ENCODE measurements around the gene PDCD4. TPM values are rescaled to one million over a fixed set of nuclear protein-coding genes. Genes with fewer than 3 reads are reported as not detected.
A peak's percentile ranks its signal among the peaks of the same experiment; 100 is the strongest.

PDCD4 gene
- total and polyA plus RNA-seq, 2 of the 8 experiments (the other 6 are each of a cell fraction or from before 2014, with no cell fraction given), result 3.3 to 26.8 TPM

DNA sequence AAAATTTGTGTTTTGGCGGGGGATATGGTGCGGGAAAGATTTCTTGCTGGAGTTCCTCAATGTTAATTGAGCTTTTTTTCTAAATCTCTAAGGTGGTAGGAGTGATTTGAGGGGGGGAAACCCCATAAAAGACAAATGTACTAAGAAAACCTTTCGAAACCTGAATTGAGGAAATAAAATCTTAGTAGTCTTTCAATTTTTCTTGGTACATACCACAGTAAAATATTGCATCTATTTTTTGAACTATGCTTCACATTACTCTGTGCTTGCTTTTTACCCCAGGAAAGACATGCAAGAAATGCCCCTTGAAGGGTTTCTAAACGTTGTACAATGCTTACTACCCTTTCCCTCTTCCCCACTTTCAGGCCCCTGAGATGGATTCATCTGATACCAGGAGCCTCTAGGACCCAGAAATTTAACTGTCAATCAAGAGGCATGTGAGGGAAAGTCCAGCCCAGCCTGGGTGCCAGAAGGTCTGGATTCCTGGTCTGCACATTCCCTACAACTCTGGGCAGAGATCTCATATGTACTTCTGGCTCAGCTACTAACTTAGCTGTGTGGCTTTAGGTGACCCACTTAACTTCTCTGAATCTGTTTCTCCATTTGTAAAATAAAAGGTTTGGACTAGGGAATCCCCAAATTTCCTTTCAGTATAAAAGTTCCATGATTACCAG is 5.8 kb upstream of the PDCD4 start:
- Histone ChIP-seq H3K18ac (ENCODE audit: extremely low read depth, low read length) (no peak overlapping the region), H3K79me1 (ENCODE audit: low read depth, low read length) (no peaks in the 10 kb centered on the region), H3K27ac (ENCODE audit: low read depth, low read length) (no peak overlapping the region), H2BK20ac (ENCODE audit: low read length) (no peak overlapping the region), H4K8ac (ENCODE audit: extremely low read depth, insufficient read depth, low read length) (no peak overlapping the region), H2BK15ac (ENCODE audit: low read length) (no peak overlapping the region), H3K23me2 (ENCODE audit: low read depth, low read length) (no peaks in the 10 kb centered on the region; the same call in 1 of the 2 replicates), H2BK5ac (ENCODE audit: low read depth, low read length) (no peak overlapping the region), H4K91ac (replicated peaks; ENCODE audit: insufficient read length, low read length) (no peak overlapping the region), H4K5ac (ENCODE audit: insufficient read length, low read depth, low read length) (no peak overlapping the region), H3K56ac (replicated peaks; ENCODE audit: insufficient read length, low read depth, low read length) (no peak overlapping the region), H3K14ac (ENCODE audit: insufficient read length) (no peak overlapping the region), H3K36me3 (ENCODE audit: control insufficient read depth in 2 of 4, insufficient read depth in 4 of 4, low read length in 3 of 4) (no peaks in the 10 kb centered on the region; a peak in 1 of 8 replicates), H3K4me1 (replicated peaks in 1 of 4; ENCODE audit: control insufficient read depth in 3 of 4, insufficient read depth in 4 of 4, low read length in 3 of 4) (peaks cover 3 to 8% (median 3%) of the 10 kb centered on the region in 4 experiments), H2AFZ (ENCODE audit: low read length) (no peak overlapping the region), H3K9me3 (ENCODE audit: insufficient read depth in 2 of 2, low read depth in 1 of 2, low read length in 1 of 2) (no peaks in the 10 kb centered on the region), H2BK12ac (ENCODE audit: low read depth, low read length) (no peak overlapping the region), H3K4me3 (ENCODE audit: extremely low read depth in 1 of 4, insufficient read depth in 2 of 4, low read depth in 3 of 4, low read length in 4 of 4) (no peak overlapping the region), H3K4me2 (ENCODE audit: insufficient read depth in 1 of 2, low read depth in 2 of 2, low read length in 2 of 2) (no peak overlapping the region), H3K4ac (replicated peaks; ENCODE audit: insufficient read length, low read depth, low read length) (no peak overlapping the region), H3K23ac (ENCODE audit: insufficient read length) (no peak overlapping the region), H3K27me3 (replicated peaks in 1 of 4; ENCODE audit: control insufficient read depth in 3 of 4, extremely low read depth in 1 of 4, insufficient read depth in 3 of 4, low read length in 3 of 4) (no peaks in the 10 kb centered on the region), H3K79me2 (ENCODE audit: control insufficient read depth in 1 of 2, insufficient read depth in 2 of 2, low read length in 2 of 2) (no peaks in the 10 kb centered on the region), H2BK120ac (replicated peaks; ENCODE audit: low read depth, low read length) (no peak overlapping the region), H3K9ac (replicated peaks in 1 of 4; ENCODE audit: extremely low read depth in 1 of 4, low read depth in 3 of 4, low read length in 3 of 4) (no peak overlapping the region), H4K20me1 (replicated peaks in 1 of 2; ENCODE audit: control insufficient read depth in 1 of 2, insufficient read depth in 2 of 2, low read length in 2 of 2) (no peaks in the 10 kb centered on the region), H2AK5ac (ENCODE audit: low read depth, low read length) (no peak overlapping the region)
- TF ChIP-seq CHD2 (IDR thresholded peaks at IDR 0.05; ENCODE audit: low read length), result no peak
- TF ChIP-seq KDM1A (IDR thresholded peaks at IDR 0.05; ENCODE audit: borderline replicate concordance, low read length), result peak; percentile 52; the same call in 1 of the 2 replicates
- TF ChIP-seq FOSL1 (IDR thresholded peaks at IDR 0.05; ENCODE audit: insufficient read depth, low read depth, low read length), result peak; percentile 80; the same call in 1 of the 2 replicates
- TF ChIP-seq SRF (IDR thresholded peaks at IDR 0.05; ENCODE audit: low read depth, low read length), result no peak
- TF ChIP-seq POLR2A (IDR thresholded peaks at IDR 0.05; ENCODE audit: control extremely low read depth in 1 of 2, low read depth in 2 of 2, low read length in 2 of 2), result no peak
- WGBS, 2 experiments (ENCODE audit: extremely low coverage in 1 of 2, insufficient coverage in 1 of 2, insufficient read length in 1 of 2, insufficient replicate concordance in 2 of 2, low coverage in 1 of 2, low lambda C conversion rate in 2 of 2, missing lambda C conversion rate in 1 of 2), result 93% methylated on average over 4 of the region's 4 CpGs; no CpG with 5 or more reads in 1 of the 2 experiments
- no peak for FAIRE-seq
- POLR2A ChIA-PET (ENCODE audit: partially characterized antibody), result no interaction called here
- CTCF ChIA-PET (ENCODE audit: partially characterized antibody), result interaction anchor here (0.7 to 2.7 kb wide), 3 partner anchors 16 to 603 kb away, joined by 3 to 10 read pairs (median 3); no protein-coding TSS in a partner anchor
- DNase-seq (ENCODE audit: low read depth in 1 of 2, low spot score in 2 of 2), result no peak
